ENCODE data around the gene SRD5A1.

The SRD5A1 gene

GRCh38 chr5:6713274-6714225 lies 80.3 kb downstream of the SRD5A1 start, which contains the start of gene TENT4A:
TENT4A (plus strand) TSS chr5:6713432; CDS start chr5:6713984, 552 bp downstream.
- Histone ChIP-seq H3K4me1 (ENCODE audit: control insufficient read depth in 1 of 2, insufficient read depth in 2 of 2, low read length in 2 of 2) (peaks cover 26 to 43% of the 10 kb centered on the region in 2 donors), H3K9me3 (ENCODE audit: control insufficient read depth in 1 of 2, low read length in 2 of 2) (no peaks in the 10 kb centered on the region), H3K27ac (ENCODE audit: low read length) (peak within 1 kb of the TSS; percentile 83), H3K36me3 (ENCODE audit: control insufficient read depth in 1 of 2, insufficient read depth in 2 of 2, low read length in 2 of 2) (peaks cover 0 to 5% of the 10 kb centered on the region in 2 donors), H3K27me3 (ENCODE audit: low read depth, low read length) (no peaks in the 10 kb centered on the region), H3K4me3 (ENCODE audit: low read depth in 1 of 2, low read length in 2 of 2) (peak within 1 kb of the TSS; percentile 72 to 80)

- Histone ChIP-seq H3K36me3 (ENCODE audit: control insufficient read depth in 1 of 2, insufficient read depth in 2 of 2, low read length in 2 of 2) (peaks cover 0 to 5% of the 10 kb centered on the region in 2 donors), H3K4me1 (ENCODE audit: control insufficient read depth in 1 of 2, insufficient read depth in 2 of 2, low read length in 2 of 2) (peaks cover 26 to 48% of the 10 kb centered on the region in 2 donors), H3K27ac (ENCODE audit: low read length) (no peak overlapping the region), H3K27me3 (ENCODE audit: low read depth, low read length) (no peaks in the 10 kb centered on the region), H3K4me3 (ENCODE audit: low read depth in 1 of 2, low read length in 2 of 2) (peak overlapping the region; percentile 72 to 84), H3K9me3 (ENCODE audit: control insufficient read depth in 1 of 2, low read length in 2 of 2) (no peaks in the 10 kb centered on the region)
Measured at GRCh38 chr5:6714226-6715041, 81.2 kb downstream of the SRD5A1 start.

GRCh38 chr5:6715271-6715670 lies 82.0 kb downstream of the SRD5A1 start:
- Histone ChIP-seq H3K4me3 (ENCODE audit: low read depth in 1 of 2, low read length in 2 of 2) (peak overlapping the region; percentile 72 to 84), H3K27ac (ENCODE audit: low read length) (no peak overlapping the region), H3K4me1 (ENCODE audit: control insufficient read depth in 1 of 2, insufficient read depth in 2 of 2, low read length in 2 of 2) (peaks cover 30 to 54% of the 10 kb centered on the region in 2 donors), H3K9me3 (ENCODE audit: control insufficient read depth in 1 of 2, low read length in 2 of 2) (no peaks in the 10 kb centered on the region), H3K36me3 (ENCODE audit: control insufficient read depth in 1 of 2, insufficient read depth in 2 of 2, low read length in 2 of 2) (peaks cover 0 to 9% of the 10 kb centered on the region in 2 donors), H3K27me3 (ENCODE audit: low read depth, low read length) (no peaks in the 10 kb centered on the region)

- peaks cover 33 to 57% of the 10 kb centered on the region in 2 donors for H3K4me1 ChIP-seq (ENCODE audit: control insufficient read depth in 1 of 2, insufficient read depth in 2 of 2, low read length in 2 of 2)
Measured at GRCh38 chr5:6715758-6716628, 82.8 kb downstream of the SRD5A1 start.

GRCh38 chr5:6716629-6717149 lies 83.4 kb downstream of the SRD5A1 start:
- no peaks in the 10 kb centered on the region for H3K27me3 ChIP-seq (ENCODE audit: low read depth, low read length)
- no peaks in the 10 kb centered on the region for H3K9me3 ChIP-seq (ENCODE audit: control insufficient read depth in 1 of 2, low read length in 2 of 2)
- no peak overlapping the region for H3K27ac ChIP-seq (ENCODE audit: low read length)
- H3K4me1 ChIP-seq (ENCODE audit: control insufficient read depth in 1 of 2, insufficient read depth in 2 of 2, low read length in 2 of 2), result peaks cover 36 to 62% of the 10 kb centered on the region in 2 donors
- H3K4me3 ChIP-seq (ENCODE audit: low read depth in 1 of 2, low read length in 2 of 2), result peak overlapping the region; percentile 72 to 84
- H3K36me3 ChIP-seq (ENCODE audit: control insufficient read depth in 1 of 2, insufficient read depth in 2 of 2, low read length in 2 of 2), result peaks cover 0 to 9% of the 10 kb centered on the region in 2 donors

More at GRCh38 chr5:6715758-6716628, 82.8 kb downstream of the SRD5A1 start:
- Histone ChIP-seq H3K4me3 (ENCODE audit: low read depth in 1 of 2, low read length in 2 of 2) (peak overlapping the region; percentile 72 to 84), H3K27me3 (ENCODE audit: low read depth, low read length) (no peaks in the 10 kb centered on the region), H3K9me3 (ENCODE audit: control insufficient read depth in 1 of 2, low read length in 2 of 2) (no peaks in the 10 kb centered on the region), H3K36me3 (ENCODE audit: control insufficient read depth in 1 of 2, insufficient read depth in 2 of 2, low read length in 2 of 2) (peaks cover 0 to 9% of the 10 kb centered on the region in 2 donors), H3K27ac (ENCODE audit: low read length) (no peak overlapping the region)

- Histone ChIP-seq H3K27me3 (ENCODE audit: low read depth, low read length) (no peaks in the 10 kb centered on the region), H3K4me3 (ENCODE audit: low read depth in 1 of 2, low read length in 2 of 2) (no peak overlapping the region), H3K27ac (ENCODE audit: low read length) (no peak overlapping the region), H3K4me1 (ENCODE audit: control insufficient read depth in 1 of 2, insufficient read depth in 2 of 2, low read length in 2 of 2) (peaks cover 38 to 64% of the 10 kb centered on the region in 2 donors), H3K9me3 (ENCODE audit: control insufficient read depth in 1 of 2, low read length in 2 of 2) (no peaks in the 10 kb centered on the region), H3K36me3 (ENCODE audit: control insufficient read depth in 1 of 2, insufficient read depth in 2 of 2, low read length in 2 of 2) (peaks cover 0 to 7% of the 10 kb centered on the region in 2 donors)
Measured at GRCh38 chr5:6717247-6717646, 84.0 kb downstream of the SRD5A1 start.

- Histone ChIP-seq H3K27ac (ENCODE audit: low read length) (no peak overlapping the region), H3K27me3 (ENCODE audit: low read depth, low read length) (no peaks in the 10 kb centered on the region), H3K36me3 (ENCODE audit: control insufficient read depth in 1 of 2, insufficient read depth in 2 of 2, low read length in 2 of 2) (peaks cover 0 to 3% of the 10 kb centered on the region in 2 donors), H3K4me3 (ENCODE audit: low read depth in 1 of 2, low read length in 2 of 2) (no peak overlapping the region), H3K4me1 (ENCODE audit: control insufficient read depth in 1 of 2, insufficient read depth in 2 of 2, low read length in 2 of 2) (peaks cover 42 to 69% of the 10 kb centered on the region in 2 donors), H3K9me3 (ENCODE audit: control insufficient read depth in 1 of 2, low read length in 2 of 2) (no peaks in the 10 kb centered on the region)
Measured at GRCh38 chr5:6717687-6718086, 84.4 kb downstream of the SRD5A1 start.

GRCh38 chr5:6718161-6718681 lies 85.0 kb downstream of the SRD5A1 start:
- Histone ChIP-seq H3K27me3 (ENCODE audit: low read depth, low read length) (no peaks in the 10 kb centered on the region), H3K4me1 (ENCODE audit: control insufficient read depth in 1 of 2, insufficient read depth in 2 of 2, low read length in 2 of 2) (peaks cover 43 to 74% of the 10 kb centered on the region in 2 donors), H3K9me3 (ENCODE audit: control insufficient read depth in 1 of 2, low read length in 2 of 2) (no peaks in the 10 kb centered on the region), H3K27ac (ENCODE audit: low read length) (no peak overlapping the region), H3K4me3 (ENCODE audit: low read depth in 1 of 2, low read length in 2 of 2) (no peak overlapping the region), H3K36me3 (ENCODE audit: control insufficient read depth in 1 of 2, insufficient read depth in 2 of 2, low read length in 2 of 2) (peaks cover 0 to 3% of the 10 kb centered on the region in 2 donors)

- Histone ChIP-seq H3K4me1 (ENCODE audit: control insufficient read depth in 1 of 2, insufficient read depth in 2 of 2, low read length in 2 of 2) (peaks cover 43 to 79% of the 10 kb centered on the region in 2 donors), H3K27ac (ENCODE audit: low read length) (no peak overlapping the region), H3K9me3 (ENCODE audit: control insufficient read depth in 1 of 2, low read length in 2 of 2) (no peaks in the 10 kb centered on the region), H3K36me3 (ENCODE audit: control insufficient read depth in 1 of 2, insufficient read depth in 2 of 2, low read length in 2 of 2) (peaks cover 0 to 3% of the 10 kb centered on the region in 2 donors), H3K27me3 (ENCODE audit: low read depth, low read length) (no peaks in the 10 kb centered on the region), H3K4me3 (ENCODE audit: low read depth in 1 of 2, low read length in 2 of 2) (no peak overlapping the region)
Measured at GRCh38 chr5:6718718-6719117, 85.5 kb downstream of the SRD5A1 start.

- H3K9me3 ChIP-seq (ENCODE audit: control insufficient read depth in 1 of 2, low read length in 2 of 2), result no peaks in the 10 kb centered on the region
- no peak overlapping the region for H3K4me3 ChIP-seq (ENCODE audit: low read depth in 1 of 2, low read length in 2 of 2)
- H3K36me3 ChIP-seq (ENCODE audit: control insufficient read depth in 1 of 2, insufficient read depth in 2 of 2, low read length in 2 of 2), result peaks cover 0 to 3% of the 10 kb centered on the region in 2 donors
- no peak overlapping the region for H3K27ac ChIP-seq (ENCODE audit: low read length)
- peaks cover 43 to 83% of the 10 kb centered on the region in 2 donors for H3K4me1 ChIP-seq (ENCODE audit: control insufficient read depth in 1 of 2, insufficient read depth in 2 of 2, low read length in 2 of 2)
- no peaks in the 10 kb centered on the region for H3K27me3 ChIP-seq (ENCODE audit: low read depth, low read length)
Measured at GRCh38 chr5:6719417-6719816, 86.2 kb downstream of the SRD5A1 start.

All from muscle layer of duodenum (tissue), 2 donors.